ENCODE data around the gene RNF157. TPM values are rescaled to one million over a fixed set of nuclear protein-coding genes. Genes with fewer than 3 reads are reported as not detected.

The RNF157 gene
- total RNA-seq, 6 donors from 2014 or later = 1.1 to 14.7 (median 2.5) TPM

- no peak overlapping the region for H3K27ac ChIP-seq
- no peak for ATAC-seq (ENCODE audit: low FRiP score in 2 of 2)
- H3K9me3 ChIP-seq = no peaks in the 10 kb centered on the region
- H3K4me1 ChIP-seq = peaks cover 41 to 72% (median 56%) of the 10 kb centered on the region in 4 donors
- peaks cover 3 to 19% (median 12%) of the 10 kb centered on the region in 4 donors for H3K27me3 ChIP-seq
- TF ChIP-seq CTCF (IDR thresholded peaks at IDR 0.05) = no peak
- no peak for TF ChIP-seq POLR2A (IDR thresholded peaks at IDR 0.05)
- no peak for TF ChIP-seq EP300 (IDR thresholded peaks at IDR 0.05)
- no peak for TF ChIP-seq POLR2AphosphoS5 (IDR thresholded peaks at IDR 0.05)
- no peaks in the 10 kb centered on the region for H3K36me3 ChIP-seq
- DNase-seq = no peak
- H3K4me3 ChIP-seq = peak overlapping the region in 3 of 4 donors; percentile 50 to 56 (median 53)
- 3 to 11% methylated on average over 12 to 19 of the region's 24 CpGs for WGBS, 2 donors
These were observed 99.6 kb downstream of the RNF157 start for GRCh38 chr17:76140661-76141211.

DNA sequence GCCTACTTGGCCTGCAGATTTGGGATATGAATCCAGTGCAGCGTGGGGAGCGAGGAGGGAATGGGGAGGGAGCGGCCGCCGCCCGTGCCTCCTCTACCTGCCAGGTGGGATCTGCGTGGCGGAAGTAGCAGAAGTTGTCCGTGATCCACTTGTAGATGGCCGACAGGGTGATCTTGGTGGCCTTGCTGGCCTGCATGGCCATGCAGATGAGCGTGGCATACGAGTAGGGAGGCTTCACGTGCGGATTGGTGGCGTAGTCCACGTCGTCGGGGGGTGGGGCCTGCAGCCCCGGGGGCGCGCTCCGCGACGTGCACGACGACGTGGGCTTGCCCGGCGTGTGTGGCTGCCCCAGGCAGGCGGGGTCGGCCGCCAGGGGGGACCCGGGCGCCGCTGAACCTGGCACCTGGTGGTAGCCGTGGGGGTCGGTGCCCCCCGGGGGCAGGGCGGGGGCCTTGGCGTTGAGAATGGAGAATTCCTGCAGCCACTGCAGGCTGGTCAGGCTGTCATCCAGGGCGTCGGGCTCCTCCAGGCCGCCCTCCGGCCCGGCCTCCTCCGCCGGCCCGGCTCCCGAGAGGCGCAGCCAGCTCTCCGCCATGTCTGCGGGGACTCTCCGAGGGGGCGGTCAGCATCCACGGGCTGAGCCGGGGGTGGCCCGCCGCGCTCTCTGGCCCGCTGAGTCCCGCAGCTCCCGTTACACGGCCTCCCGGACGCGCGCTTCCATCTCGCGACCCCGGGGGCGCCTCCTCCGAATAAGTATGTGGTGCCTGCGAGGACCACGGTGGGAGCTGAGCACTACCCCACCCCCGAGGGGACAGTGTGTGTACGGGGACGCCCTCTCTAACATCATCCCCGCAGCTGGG lies 100.3 kb downstream of the RNF157 start:
- ATAC-seq (ENCODE audit: low FRiP score in 2 of 2) (peak in 1 of 2 donors; percentile 18), DNase-seq (peak; percentile 59 to 90)
- TF ChIP-seq CTCF (IDR thresholded peaks at IDR 0.05) = peak in 2 of 6 experiments; percentile 14 to 45
- no peak for TF ChIP-seq EP300 (IDR thresholded peaks at IDR 0.05)
- TF ChIP-seq POLR2A (IDR thresholded peaks at IDR 0.05) = peak in 1 of 4 donors; percentile 40
- 26% methylated on average over 35 of the region's 78 CpGs; no CpG with 5 or more reads in 1 of the 2 donors for WGBS, 2 donors
- H3K36me3 ChIP-seq = no peaks in the 10 kb centered on the region
- no peaks in the 10 kb centered on the region for H3K9me3 ChIP-seq
- peaks cover 35 to 72% (median 49%) of the 10 kb centered on the region in 4 donors for H3K4me1 ChIP-seq
- H3K27me3 ChIP-seq = peaks cover 3 to 19% (median 12%) of the 10 kb centered on the region in 4 donors
- peak overlapping the region in 1 of 4 donors; percentile 12 for H3K27ac ChIP-seq
- peak overlapping the region in 3 of 4 donors; percentile 50 to 56 (median 53) for H3K4me3 ChIP-seq

GRCh38 chr17:76138896-76139752 lies 101.2 kb downstream of the RNF157 start:
- H3K27me3 ChIP-seq = peaks cover 3 to 19% (median 12%) of the 10 kb centered on the region in 4 donors
- H3K4me1 ChIP-seq = peaks cover 32 to 67% (median 41%) of the 10 kb centered on the region in 4 donors
- TF ChIP-seq POLR2AphosphoS5 (IDR thresholded peaks at IDR 0.05) = no peak
- no peak for TF ChIP-seq EP300 (IDR thresholded peaks at IDR 0.05)
- TF ChIP-seq POLR2A (IDR thresholded peaks at IDR 0.05) = no peak
- no peak for TF ChIP-seq CTCF (IDR thresholded peaks at IDR 0.05)
- H3K27ac ChIP-seq = peak overlapping the region in 1 of 4 donors; percentile 12
- no peaks in the 10 kb centered on the region for H3K9me3 ChIP-seq
- DNase-seq (no peak), ATAC-seq (ENCODE audit: low FRiP score in 2 of 2) (no peak)
- no peaks in the 10 kb centered on the region for H3K36me3 ChIP-seq
- 50 to 55% methylated on average over 9 to 15 of the region's 15 CpGs for WGBS, 2 donors
- peak overlapping the region in 3 of 4 donors; percentile 50 to 56 (median 53) for H3K4me3 ChIP-seq

DNA sequence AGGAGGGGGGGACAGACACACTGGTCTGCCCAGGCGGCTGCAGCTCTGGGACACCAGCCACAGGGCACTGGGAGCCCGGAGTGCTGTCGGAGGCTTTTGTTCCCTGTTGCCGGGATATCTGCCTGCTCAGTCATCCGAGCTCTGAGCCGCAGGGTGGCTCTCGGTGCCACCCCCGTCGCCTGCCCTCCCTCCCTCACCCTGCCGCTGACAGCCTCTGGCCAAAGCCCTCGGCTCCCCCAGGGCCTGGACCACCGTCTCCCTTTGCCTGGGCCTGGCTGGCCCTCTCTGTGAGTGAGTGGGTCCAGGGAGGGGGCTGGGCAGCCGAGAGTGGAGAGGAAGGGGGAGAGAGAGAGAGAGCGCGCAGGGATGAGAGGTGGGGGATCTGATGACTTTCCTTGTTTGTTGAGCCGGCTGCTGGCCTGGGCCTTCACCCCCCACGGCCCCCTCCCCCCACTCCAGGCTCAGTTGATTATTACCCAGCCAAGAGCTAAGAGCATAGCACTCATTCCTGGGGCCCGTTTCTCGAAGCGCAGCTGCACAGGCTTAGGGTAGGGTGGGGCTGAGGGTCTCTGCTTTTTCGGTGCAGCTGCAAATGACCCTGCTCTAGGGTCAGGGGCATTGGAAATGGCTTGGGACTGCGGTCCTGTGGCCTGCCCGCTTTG lies 101.9 kb downstream of the RNF157 start:
- ATAC-seq (ENCODE audit: low FRiP score in 2 of 2) (peak in 1 of 2 donors; percentile 4), DNase-seq (no peak)
- 48 to 73% methylated on average over 7 to 22 of the region's 23 CpGs for WGBS, 2 donors
- no peaks in the 10 kb centered on the region for H3K36me3 ChIP-seq
- no peak for TF ChIP-seq EP300 (IDR thresholded peaks at IDR 0.05)
- TF ChIP-seq POLR2AphosphoS5 (IDR thresholded peaks at IDR 0.05) = no peak
- no peak for TF ChIP-seq POLR2A (IDR thresholded peaks at IDR 0.05)
- no peak for TF ChIP-seq CTCF (IDR thresholded peaks at IDR 0.05)
- H3K9me3 ChIP-seq = no peaks in the 10 kb centered on the region
- no peak overlapping the region for H3K27ac ChIP-seq
- peak overlapping the region in 2 of 4 donors; percentile 50 to 53 for H3K4me3 ChIP-seq
- H3K4me1 ChIP-seq = peaks cover 25 to 61% (median 37%) of the 10 kb centered on the region in 4 donors
- H3K27me3 ChIP-seq = peaks cover 3 to 19% (median 12%) of the 10 kb centered on the region in 4 donors
